OCI-LY3 (cell line): ENCODE measurements around the gene ECE1.

Source experiments
- H2AFZ ChIP-seq: fragments of 200-600, 300-600 bp; shearing (Covaris generic); 2 replicates; pipeline ENCODE4 v1.6.0; 2014; ENCODE audit warnings: antibody characterized with exemption, low read depth, low read length
- H3K27ac ChIP-seq: fragments of 200-600, 300-600 bp; sonication (generic); 2 replicates; pipeline ENCODE4 v1.5.1; 2014; ENCODE audit warnings: mild to moderate bottlenecking, low read length, moderate library complexity, mixed read lengths
- H3K27me3 ChIP-seq: fragments of 200-600, 300-600 bp; sonication (generic); 2 replicates; pipeline ENCODE4 v1.6.1; 2014; ENCODE audit warnings: low read depth, low read length, mixed read lengths
- H3K36me3 ChIP-seq: fragments of 200-600, 300-600 bp; sonication (generic); replicated peaks from 2 replicates; pipeline ENCODE3; 2014; ENCODE audit warnings: low read depth, low read length, mixed read lengths
- H3K4me1 ChIP-seq: fragments of 300-600, 200-600 bp; sonication (generic); 2 replicates; pipeline ENCODE4 v1.6.1; 2014; ENCODE audit warnings: low read length, mixed read lengths
- H3K4me2 ChIP-seq: fragments of 200-600, 300-600 bp; sonication (generic); 2 replicates; pipeline ENCODE4 v1.6.1; 2014; ENCODE audit warnings: low read length, mixed read lengths
- H3K4me3 ChIP-seq: fragments of 300-600, 200-600 bp; sonication (generic); 2 replicates; pipeline ENCODE4 v1.5.1; 2014; ENCODE audit warnings: antibody characterized with exemption, mild to moderate bottlenecking, low read length, moderate library complexity
- H3K79me2 ChIP-seq: fragments of 300-600, 200-600 bp; shearing (Covaris generic); 2 replicates; pipeline ENCODE4 v1.6.1; 2014; ENCODE audit warnings: mild to moderate bottlenecking, low read length, mixed read lengths
- H3K9ac ChIP-seq: fragments of 300-600, 200-600 bp; shearing (Covaris generic); 2 replicates; pipeline ENCODE4 v1.6.0; 2014; ENCODE audit warnings: mild to moderate bottlenecking, low read length, moderate library complexity
- H3K9me3 ChIP-seq: fragments of 200-600, 300-600 bp; shearing (Covaris generic); 2 replicates; pipeline ENCODE4 v1.6.1; 2014; ENCODE audit warnings: low read length, mixed read lengths; ENCODE audit not compliant: insufficient read depth
- H4K20me1 ChIP-seq: fragments of 200-600, 300-600 bp; sonication (generic); 2 replicates; pipeline ENCODE4 v1.6.1; 2016; ENCODE audit warnings: low read length, mixed read lengths; ENCODE audit not compliant: insufficient read depth
- CTCF ChIP-seq: fragments of 200-600, 300-600 bp; sonication (generic); IDR thresholded peaks from 2 replicates; pipeline ENCODE4 v1.5.1; 2014; ENCODE audit warnings: antibody characterized with exemption, low read length, low read depth
- EZH2phosphoT487 ChIP-seq: fragments of 200-600 bp; shearing (Covaris generic); IDR thresholded peaks from 2 replicates; pipeline ENCODE4 v1.6.1; 2018; ENCODE audit warnings: antibody characterized with exemption, mixed run types, low read depth

ECE1 gene

GRCh38 chr1:21271550-21271949 is 18.7 kb downstream of the ECE1 start:
- Histone ChIP-seq H3K9ac (no peak overlapping the region), H4K20me1 (no peaks in the 10 kb centered on the region; the same call in 1 of the 2 replicates), H3K36me3 (peaks cover 53% of the 10 kb centered on the region), H3K4me1 (no peaks in the 10 kb centered on the region; the same call in 1 of the 2 replicates), H3K4me3 (no peak overlapping the region), H3K9me3 (no peaks in the 10 kb centered on the region), H3K4me2 (no peak overlapping the region), H3K79me2 (peaks cover 3% of the 10 kb centered on the region; the same call in 1 of the 2 replicates), H3K27me3 (no peaks in the 10 kb centered on the region), H3K27ac (no peak overlapping the region), H2AFZ (no peak overlapping the region)
- TF ChIP-seq EZH2phosphoT487, result no peak
- no peak for TF ChIP-seq CTCF

GRCh38 chr1:21270086-21270689 is 20.1 kb downstream of the ECE1 start:
- H3K27ac ChIP-seq, result no peak overlapping the region
- no peaks in the 10 kb centered on the region; the same call in 1 of the 2 replicates for H4K20me1 ChIP-seq
- H2AFZ ChIP-seq, result no peak overlapping the region
- peak; percentile 78 for TF ChIP-seq CTCF
- no peak for TF ChIP-seq EZH2phosphoT487
- H3K4me1 ChIP-seq, result no peaks in the 10 kb centered on the region; the same call in 1 of the 2 replicates
- H3K27me3 ChIP-seq, result no peaks in the 10 kb centered on the region
- H3K4me2 ChIP-seq, result no peak overlapping the region
- H3K4me3 ChIP-seq, result no peak overlapping the region
- H3K79me2 ChIP-seq, result peaks cover 3% of the 10 kb centered on the region; the same call in 1 of the 2 replicates
- H3K9me3 ChIP-seq, result no peaks in the 10 kb centered on the region
- no peak overlapping the region for H3K9ac ChIP-seq
- H3K36me3 ChIP-seq, result peaks cover 55% of the 10 kb centered on the region

- H3K4me1 ChIP-seq, result no peaks in the 10 kb centered on the region; the same call in 1 of the 2 replicates
- no peak overlapping the region for H2AFZ ChIP-seq
- peaks cover 55% of the 10 kb centered on the region for H3K36me3 ChIP-seq
- H3K4me3 ChIP-seq, result no peak overlapping the region
- no peaks in the 10 kb centered on the region; the same call in 1 of the 2 replicates for H4K20me1 ChIP-seq
- H3K27me3 ChIP-seq, result no peaks in the 10 kb centered on the region
- H3K9ac ChIP-seq, result no peak overlapping the region
- no peak overlapping the region for H3K27ac ChIP-seq
- peaks cover 3% of the 10 kb centered on the region; the same call in 1 of the 2 replicates for H3K79me2 ChIP-seq
- H3K4me2 ChIP-seq, result no peak overlapping the region
- H3K9me3 ChIP-seq, result no peaks in the 10 kb centered on the region
- TF ChIP-seq EZH2phosphoT487 (no peak), CTCF (no peak)
Measured at GRCh38 chr1:21269461-21270085, 20.7 kb downstream of the ECE1 start.
